K562 (cell line): ENCODE data around the gene ADCY6. TPM values are rescaled to one million over a fixed set of nuclear protein-coding genes. Genes with fewer than 3 reads are reported as not detected.

Experiments used
- ATF6 ChIP-seq: sonication (generic); formaldehyde crosslinking; IDR thresholded peaks from 2 replicates; pipeline ENCODE4 v1.4.0; 2020; ENCODE audit warnings: mild to moderate bottlenecking, missing genetic modification reagents
- CBFA2T2 ChIP-seq: fragments of 450-650 bp; conservative IDR thresholded peaks from 2 replicates; pipeline ENCODE4 v1.6.1; 2017; ENCODE audit warnings: mild to moderate bottlenecking
- GMEB1 ChIP-seq: fragments of 250-450 bp; sonication (Bioruptor Pico); IDR thresholded peaks from 2 replicates; pipeline ENCODE4 v1.4.0; 2020; ENCODE audit warnings: mild to moderate bottlenecking
- HCFC1 ChIP-seq: IDR thresholded peaks from 2 replicates; pipeline ENCODE4 v1.6.1; 2012; ENCODE audit warnings: low read depth, low read length, improper control_type of control experiment
- LEF1 ChIP-seq: fragments of 450-650 bp; IDR thresholded peaks from 2 replicates; pipeline ENCODE4 v1.6.1; 2016; ENCODE audit warnings: mild to moderate bottlenecking
- NR2C2 ChIP-seq, 2 experiments: fragments of 200-800 bp in 1 of 2; sonication (Bioruptor generic) in 1 of 2; sonication (generic) in 1 of 2; formaldehyde crosslinking in 1 of 2; IDR thresholded peaks; 2 replicates each; pipeline versions ENCODE4 v1.6.1 to v1.8.0; 2016 to 2022; ENCODE audit warnings: mild to moderate bottlenecking in 1 of 2, missing compliant biosample characterization in 1 of 2, missing genetic modification characterization in 1 of 2, missing genetic modification reagents in 1 of 2
- RAD21 ChIP-seq, 2 experiments: fragments of 250-450 bp in 1 of 2; fragments of 450-650 bp in 1 of 2; sonication (Bioruptor Pico) in 1 of 2; formaldehyde crosslinking in 1 of 2; IDR thresholded peaks in 1 of 2; conservative IDR thresholded peaks in 1 of 2; 2 replicates each; pipeline versions ENCODE4 v1.4.0 to v1.8.0; 2020 to 2022; ENCODE audit warnings: mild to moderate bottlenecking in 2 of 2, moderate library complexity in 1 of 2
- SIN3A ChIP-seq, 2 experiments: fragments of 150-350 bp in 1 of 2; IDR thresholded peaks; 2 replicates each; pipeline ENCODE4 v1.6.1; 2011 to 2016; ENCODE audit warnings: borderline replicate concordance in 2 of 2, low read depth in 2 of 2, low read length in 2 of 2, mild to moderate bottlenecking in 2 of 2, moderate library complexity in 2 of 2; ENCODE audit not compliant: control insufficient read depth in 1 of 2
- SOX6 ChIP-seq: fragments of 450-650 bp; IDR thresholded peaks from 2 replicates; pipeline ENCODE4 v1.6.1; 2014; ENCODE audit warnings: mild to moderate bottlenecking
- SUPT5H ChIP-seq: fragments of 450-650 bp; IDR thresholded peaks from 2 replicates; pipeline ENCODE4 v1.6.1; 2016
- TAF7 ChIP-seq: fragments of 450-650 bp; IDR thresholded peaks from 2 replicates; pipeline ENCODE4 v1.6.1; 2016; ENCODE audit warnings: missing genetic modification characterization, missing compliant biosample characterization
- YY1 ChIP-seq, 3 experiments: IDR thresholded peaks; 2 replicates each; pipeline ENCODE4 v1.6.1; 2011; ENCODE audit warnings: low read length in 2 of 3, mild to moderate bottlenecking in 2 of 3, moderate library complexity in 2 of 3, borderline replicate concordance in 1 of 3, control low read depth in 1 of 3, low read depth in 1 of 3; ENCODE audit not compliant: insufficient read depth in 3 of 3, insufficient replicate concordance in 2 of 3, control insufficient read depth in 1 of 3, insufficient read length in 1 of 3; ENCODE audit errors: extremely low read depth in 1 of 3
- ZNF133 ChIP-seq: fragments of 250-450 bp; sonication (Bioruptor Pico); IDR thresholded peaks from 2 replicates; pipeline ENCODE4 v1.4.0; 2020; ENCODE audit warnings: mild to moderate bottlenecking
- ZNF668 ChIP-seq: fragments of 250-450 bp; sonication (Bioruptor Pico); IDR thresholded peaks from 2 replicates; pipeline ENCODE4 v1.8.0; 2022; ENCODE audit warnings: mild to moderate bottlenecking, inconsistent platforms
- ZSCAN29 ChIP-seq: fragments of 450-650 bp; IDR thresholded peaks from 2 replicates; pipeline ENCODE4 v1.6.1; 2017
- polyA plus RNA-seq, 8 experiments: library from polyadenylated mRNA; depleted of rRNA in 4 of 8; stranded (reverse) in 5 of 8; unstranded in 3 of 8; fragments of >200 nt; fragmentation: Nextera tagmentation in 2 of 8; fragmentation: Illumina TruSeq in 1 of 8; extraction: Ambion mirVana in 2 of 8; extraction: Trizol in 1 of 8; gene quantifications; 2 replicates each; pipeline versions ENCODE4 v1.2.1 to v1.2.3, GENCODE V29; 2011 to 2014; ENCODE audit warnings: inconsistent platforms in 1 of 8, missing spikeins in 1 of 8
- total RNA-seq, 7 experiments: library from RNA; depleted of rRNA in 6 of 7; stranded (reverse); fragments of >200 nt in 6 of 7; fragmentation: Illumina TruSeq in 2 of 7; extraction: Trizol in 2 of 7; gene quantifications; 2 replicates each; pipeline versions ENCODE4 v1.2.1 to v1.2.3, GENCODE V29; 2011 to 2021; ENCODE audit warnings: low replicate concordance in 1 of 7
- TF ChIP-seq, protein P1 (sequence below), 3 experiments: fragments of 200-800 bp in 1 of 3; fragments of 250-450 bp in 1 of 3; fragments of 450-650 bp in 1 of 3; sonication (Bioruptor Pico) in 1 of 3; sonication (Bioruptor generic) in 1 of 3; formaldehyde crosslinking in 1 of 3; IDR thresholded peaks; 2 replicates each; pipeline versions ENCODE4 v1.6.1 to v1.8.0; 2016 to 2022; ENCODE audit warnings: mild to moderate bottlenecking in 2 of 3, missing genetic modification characterization in 2 of 3, missing compliant biosample characterization in 1 of 3, moderate library complexity in 1 of 3

Gene ADCY6
- total and polyA plus RNA-seq, 9 of the 15 experiments (the other 6 are each of a cell fraction or from before 2014, with no cell fraction given) = 0.01 to 1.0 (median 0.53) TPM

- TF ChIP-seq ZNF133 (no peak), SUPT5H (0 out of 2 replicates have a peak, but pooled peaks have one; percentile 54), LEF1 (no peak), ZSCAN29 (peak; percentile 58; the same call in 1 of the 2 replicates), SIN3A (IDR thresholded peaks at IDR 0.05; ENCODE audit: borderline replicate concordance in 2 of 2, control insufficient read depth in 1 of 2, low read depth in 2 of 2, low read length in 2 of 2) (peak in 1 of 2 experiments; percentile 82; a peak in 1 of 4 replicates), GMEB1 (CRISPR knock-in tag) (peak; percentile 36; the same call in 1 of the 2 replicates), ZNF668 (CRISPR knock-in tag) (no peak), CBFA2T2 (no peak), TAF7 (tag) (no peak), NR2C2 (CRISPR knock-in tag; IDR thresholded peaks at IDR 0.05) (peak; percentile 48), NR2C2 (tag; IDR thresholded peaks at IDR 0.05) (0 out of 2 replicates have a peak, but pooled peaks have one; percentile 18), YY1 (IDR thresholded peaks at IDR 0.05; ENCODE audit: borderline replicate concordance in 1 of 3, control insufficient read depth in 1 of 3, extremely low read depth in 1 of 3, insufficient read depth in 3 of 3, insufficient read length in 1 of 3, insufficient replicate concordance in 2 of 3, low read depth in 1 of 3, low read length in 2 of 3) (peak in 2 of 3 experiments; percentile 62 to 78), HCFC1 (peak; percentile 56), SOX6 (peak; percentile 73), ATF6 (CRISPR knock-in tag) (0 out of 2 replicates have a peak, but pooled peaks have one; percentile 73), RAD21 (CRISPR knock-in tag; conservative IDR thresholded peaks at IDR 0.05 in 1 of 2, IDR thresholded peaks at IDR 0.05 in 1 of 2) (peak; percentile 50 to 68)
- TF ChIP-seq, protein P1, sequence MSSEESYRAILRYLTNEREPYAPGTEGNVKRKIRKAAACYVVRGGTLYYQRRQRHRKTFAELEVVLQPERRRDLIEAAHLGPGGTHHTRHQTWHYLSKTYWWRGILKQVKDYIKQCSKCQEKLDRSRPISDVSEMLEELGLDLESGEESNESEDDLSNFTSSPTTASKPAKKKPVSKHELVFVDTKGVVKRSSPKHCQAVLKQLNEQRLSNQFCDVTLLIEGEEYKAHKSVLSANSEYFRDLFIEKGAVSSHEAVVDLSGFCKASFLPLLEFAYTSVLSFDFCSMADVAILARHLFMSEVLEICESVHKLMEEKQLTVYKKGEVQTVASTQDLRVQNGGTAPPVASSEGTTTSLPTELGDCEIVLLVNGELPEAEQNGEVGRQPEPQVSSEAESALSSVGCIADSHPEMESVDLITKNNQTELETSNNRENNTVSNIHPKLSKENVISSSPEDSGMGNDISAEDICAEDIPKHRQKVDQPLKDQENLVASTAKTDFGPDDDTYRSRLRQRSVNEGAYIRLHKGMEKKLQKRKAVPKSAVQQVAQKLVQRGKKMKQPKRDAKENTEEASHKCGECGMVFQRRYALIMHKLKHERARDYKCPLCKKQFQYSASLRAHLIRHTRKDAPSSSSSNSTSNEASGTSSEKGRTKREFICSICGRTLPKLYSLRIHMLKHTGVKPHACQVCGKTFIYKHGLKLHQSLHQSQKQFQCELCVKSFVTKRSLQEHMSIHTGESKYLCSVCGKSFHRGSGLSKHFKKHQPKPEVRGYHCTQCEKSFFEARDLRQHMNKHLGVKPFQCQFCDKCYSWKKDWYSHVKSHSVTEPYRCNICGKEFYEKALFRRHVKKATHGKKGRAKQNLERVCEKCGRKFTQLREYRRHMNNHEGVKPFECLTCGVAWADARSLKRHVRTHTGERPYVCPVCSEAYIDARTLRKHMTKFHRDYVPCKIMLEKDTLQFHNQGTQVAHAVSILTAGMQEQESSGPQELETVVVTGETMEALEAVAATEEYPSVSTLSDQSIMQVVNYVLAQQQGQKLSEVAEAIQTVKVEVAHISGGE (CRISPR knock-in tag; IDR thresholded peaks at IDR 0.05) = 0 out of 6 replicates have a peak, but pooled peaks of 1 of the 3 experiments have one; percentile 8
Measured at GRCh38 chr12:48814262-48815125, 25.6 kb upstream of the ADCY6 start (continued).
